HG02642 (cell line): Measurements from ENCODE around the gene MAD1L1.

Experiments used
- ATAC-seq: cut with Tn5 transposase; IDR thresholded peaks from one replicate; pipeline ENCODE4 v1.9.1; 2021; ENCODE audit warnings: mild to moderate bottlenecking; ENCODE audit not compliant: unreplicated experiment, poor library complexity

The MAD1L1 gene

DNA sequence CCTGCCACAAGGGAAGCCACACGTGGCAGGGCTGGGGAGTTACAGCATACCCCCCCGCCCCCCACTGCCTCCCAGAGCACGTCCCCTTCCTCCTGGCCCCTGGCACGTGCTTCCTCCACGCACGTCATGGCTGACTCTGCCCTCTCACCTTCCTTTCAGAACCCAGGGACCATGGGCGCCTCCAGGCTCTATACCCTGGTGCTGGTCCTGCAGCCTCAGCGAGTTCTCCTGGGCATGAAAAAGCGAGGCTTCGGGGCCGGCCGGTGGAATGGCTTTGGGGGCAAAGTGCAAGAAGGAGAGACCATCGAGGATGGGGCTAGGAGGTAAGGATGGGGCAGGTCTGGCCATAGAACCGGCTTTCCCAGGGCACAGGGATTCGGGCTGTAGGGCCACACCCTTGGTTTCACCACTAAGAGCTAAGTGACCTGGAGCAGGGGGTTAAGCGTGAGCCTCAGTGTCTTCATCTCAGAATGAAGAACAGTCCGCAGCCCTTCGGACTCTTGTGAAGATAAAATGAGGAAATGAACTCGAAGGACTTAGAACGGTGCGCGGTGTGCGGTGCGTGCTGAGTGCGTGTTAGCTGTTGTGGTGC is 11.8 kb upstream of the MAD1L1 start:
- no peak for ATAC-seq

DNA sequence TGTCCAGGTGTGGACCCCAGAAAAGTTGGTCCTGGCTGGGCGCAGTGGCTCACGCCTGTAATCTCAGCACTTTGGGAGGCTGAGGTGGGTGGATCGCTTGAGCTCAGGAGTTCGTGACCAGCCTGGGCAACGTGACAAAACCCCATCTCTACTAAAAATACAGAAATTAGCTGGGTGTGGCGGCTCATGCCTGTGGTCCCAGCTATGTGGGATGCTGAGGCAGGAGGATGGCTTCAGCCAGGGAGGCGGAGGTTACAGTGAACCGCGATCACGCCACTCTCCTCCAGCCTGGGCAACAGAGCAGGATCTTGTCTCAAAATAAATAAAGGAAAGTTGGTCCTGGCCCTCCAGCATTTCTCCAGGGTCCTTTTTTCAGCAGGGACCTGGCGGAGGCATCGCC is 10.7 kb upstream of the MAD1L1 start:
- ATAC-seq: no peak

DNA sequence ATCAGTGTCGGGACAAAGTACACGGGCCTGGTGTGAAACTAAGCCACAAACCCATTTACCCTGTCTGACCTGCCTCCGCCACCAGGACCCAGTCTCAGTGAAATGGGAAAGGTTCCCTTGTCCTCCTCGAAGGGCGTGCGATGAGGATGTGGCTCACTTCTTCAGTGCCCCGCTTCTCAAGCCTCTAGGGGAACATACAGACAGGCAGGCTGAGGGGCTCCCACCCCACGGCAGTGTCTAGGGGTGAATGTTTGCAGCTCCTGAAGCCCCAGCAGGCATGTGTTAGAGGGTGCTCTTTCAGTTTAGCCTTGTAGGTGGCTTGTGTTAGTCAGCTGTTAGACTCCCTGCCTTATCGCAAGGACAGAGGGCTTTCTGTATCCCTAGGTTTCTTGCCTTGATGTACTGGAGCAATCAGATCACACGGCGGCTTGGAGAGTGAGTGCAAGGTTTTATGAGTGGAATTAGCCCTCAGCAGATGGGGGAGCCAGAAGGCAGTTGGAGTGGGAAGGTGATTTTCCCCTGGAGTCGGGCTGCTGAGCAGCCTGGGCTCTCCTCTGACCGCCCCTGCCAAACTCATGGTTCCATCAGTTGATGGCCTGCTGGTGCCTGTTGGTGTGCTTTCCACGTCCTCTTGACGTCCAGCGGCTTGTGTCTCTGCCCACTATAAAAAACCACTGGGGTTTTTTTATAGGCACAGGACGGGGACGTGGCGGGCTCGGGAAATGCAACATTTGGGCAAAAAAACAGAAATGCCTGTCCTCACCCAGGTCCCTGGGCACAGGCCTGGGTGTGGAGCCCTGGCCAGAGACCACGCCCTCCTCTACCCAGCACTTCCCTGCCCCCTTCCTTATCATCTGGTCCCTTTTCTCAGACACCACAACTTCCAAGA is 10.0 kb upstream of the MAD1L1 start:
- ATAC-seq: peak; percentile 1

DNA sequence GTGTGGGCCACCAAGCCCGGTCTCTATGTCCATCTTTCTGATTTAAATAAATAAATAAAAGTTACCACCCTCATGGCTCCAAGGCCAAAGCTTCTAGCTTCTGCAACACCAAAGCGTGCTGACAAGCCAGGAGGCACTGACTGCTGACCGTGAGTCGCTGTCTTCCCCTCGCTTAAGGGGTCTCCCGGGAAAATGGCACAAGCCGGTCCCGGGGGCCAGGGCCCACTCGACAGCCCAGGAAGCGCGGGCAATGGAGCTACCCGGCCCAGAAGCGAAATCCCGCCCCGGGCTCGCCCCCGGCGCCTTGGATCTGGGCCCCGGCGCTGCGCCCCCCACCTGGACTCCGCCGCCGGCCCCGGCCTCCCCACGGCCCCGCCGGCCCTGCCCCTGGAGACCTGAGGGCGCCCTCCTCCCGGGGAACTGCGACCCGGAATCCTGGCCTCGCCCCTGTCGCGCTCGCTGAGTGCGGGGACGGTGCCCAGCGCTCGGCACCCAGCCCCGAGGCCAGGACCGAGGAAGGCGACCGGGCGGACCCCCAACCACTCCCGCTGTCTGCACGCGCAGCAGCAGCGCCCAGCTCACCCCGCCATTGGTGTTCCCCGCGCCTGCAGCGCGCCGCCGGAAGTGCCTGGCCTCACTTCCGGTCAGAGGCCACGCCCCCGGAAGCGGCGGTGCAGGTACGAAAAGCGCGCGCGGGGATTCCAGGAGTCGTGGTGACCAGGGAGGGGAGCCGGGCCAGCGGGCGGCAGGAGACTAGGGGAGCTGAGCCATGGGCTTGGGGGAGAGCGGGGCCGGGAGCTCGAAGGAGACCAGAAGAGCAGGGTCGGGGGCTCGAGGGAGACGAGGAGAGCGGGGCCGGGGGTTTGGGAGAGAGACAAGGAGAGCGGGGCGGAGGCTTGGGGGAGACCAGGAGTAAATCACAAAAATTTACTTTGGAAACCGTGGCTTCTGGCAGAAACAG is 9.1 kb upstream of the MAD1L1 start, which contains the start of the genes MRM2 and NUDT1:
Gene MRM2, minus strand, starts transcription at position 626 of the 961 bp plus-strand sequence. Its CDS starts 36 bp downstream, at position 590.
Gene NUDT1, plus strand, starts transcription at position 647 of the 961 bp plus-strand sequence. CDS start 2,349 bp downstream, outside the sequence.
- peak; percentile 70 for ATAC-seq

DNA sequence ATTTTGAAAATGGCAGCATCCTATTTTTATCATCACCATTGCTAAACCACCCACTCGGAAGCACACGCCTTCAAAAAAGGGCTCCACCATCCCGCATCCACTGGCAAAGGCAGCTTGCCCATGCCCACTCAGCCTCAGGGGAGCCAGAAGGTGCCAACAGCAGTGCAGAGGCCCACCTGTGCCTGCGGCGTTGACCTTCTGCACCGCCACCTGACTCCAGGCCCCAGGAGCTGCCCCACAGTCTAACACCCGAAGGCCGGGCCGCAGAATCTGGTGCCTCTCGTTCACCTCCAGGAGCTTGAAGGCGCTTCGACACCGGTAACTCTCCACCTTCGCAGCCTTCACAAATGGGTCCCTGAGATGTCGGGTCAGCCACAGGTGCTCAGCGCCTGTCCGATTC is 6.5 kb upstream of the MAD1L1 start:
- ATAC-seq: no peak

DNA sequence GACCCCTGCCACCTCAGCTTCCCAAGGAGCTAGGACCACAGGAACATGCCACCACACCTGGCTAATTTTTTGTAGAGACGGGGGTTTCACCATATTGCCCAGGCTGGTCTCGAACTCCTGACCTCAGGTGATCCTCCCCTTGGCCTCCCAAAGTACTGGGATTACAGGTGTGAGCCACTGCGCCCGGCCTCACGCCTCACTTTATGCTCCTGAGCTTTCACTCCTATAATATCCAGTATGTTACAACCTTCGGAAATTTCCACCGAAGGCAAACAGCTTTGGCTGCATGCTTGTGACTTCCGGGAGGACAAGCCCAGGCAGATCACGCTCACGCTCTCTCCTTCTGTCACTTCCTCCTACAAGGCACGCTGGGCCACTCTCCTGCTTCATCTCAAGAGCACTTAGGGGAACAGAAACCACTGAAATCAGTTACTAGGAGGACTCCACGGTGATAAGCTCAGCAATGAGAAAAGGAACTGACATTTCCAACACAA is 4.4 kb upstream of the MAD1L1 start:
- peak; percentile 57 for ATAC-seq

DNA sequence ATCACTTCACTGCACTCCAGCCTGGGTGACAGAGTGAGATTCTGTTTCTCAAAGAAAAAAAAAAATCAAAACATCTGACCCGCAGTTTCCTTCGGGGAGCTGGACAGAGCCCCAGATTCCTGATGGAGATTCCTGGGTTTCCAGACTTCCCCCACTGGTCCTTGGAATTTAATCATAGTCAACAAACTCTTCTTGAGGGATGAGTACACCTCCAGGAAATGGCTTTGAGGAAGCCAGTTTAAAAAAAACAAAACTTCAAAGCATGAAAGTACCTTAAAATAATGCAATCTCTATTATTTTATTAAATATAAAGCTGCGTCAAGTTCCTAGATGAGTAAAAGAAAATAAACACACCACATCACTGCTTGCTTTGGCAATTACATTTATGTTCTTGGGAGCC is 1.2 kb upstream of the MAD1L1 start:
- no peak for ATAC-seq

DNA sequence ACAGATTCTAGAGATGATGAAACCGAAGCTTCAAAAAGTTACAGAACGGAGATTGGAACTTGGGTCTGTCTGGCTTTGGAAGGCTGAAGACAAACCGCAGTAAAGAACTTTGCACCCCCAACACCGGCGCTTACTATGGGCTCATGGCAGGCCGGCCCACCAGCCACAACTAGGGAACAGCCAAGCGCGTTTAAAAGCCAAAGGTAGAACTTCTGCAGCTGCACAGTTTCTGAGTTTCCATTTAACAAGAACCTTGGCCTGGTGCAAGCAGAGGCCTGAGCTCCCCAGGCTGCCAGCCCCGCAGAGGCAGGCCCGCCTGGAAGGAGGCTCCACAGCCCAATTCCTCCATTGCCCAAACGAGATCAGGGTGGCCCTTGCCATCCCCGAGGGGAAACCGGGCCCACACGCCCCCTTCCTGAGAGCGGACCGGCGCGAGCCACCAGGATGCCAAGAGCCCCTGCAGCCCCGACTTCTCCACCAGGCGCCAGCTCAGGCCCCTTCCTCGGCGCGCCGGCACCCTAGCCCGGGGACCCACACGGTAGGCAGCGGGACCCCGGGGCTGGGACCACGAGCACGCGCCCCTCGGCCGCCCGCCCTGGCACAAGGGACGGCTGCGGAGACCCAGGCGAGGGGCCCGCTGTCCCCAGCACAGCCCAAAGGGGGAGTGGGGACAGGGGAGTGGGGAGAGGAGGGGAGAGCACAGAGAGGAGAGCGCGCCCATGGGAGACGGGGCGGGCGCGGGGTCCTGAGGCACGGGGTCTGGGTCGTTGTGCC is 566 bp downstream of the MAD1L1 start:
- peak; percentile 37 for ATAC-seq

DNA sequence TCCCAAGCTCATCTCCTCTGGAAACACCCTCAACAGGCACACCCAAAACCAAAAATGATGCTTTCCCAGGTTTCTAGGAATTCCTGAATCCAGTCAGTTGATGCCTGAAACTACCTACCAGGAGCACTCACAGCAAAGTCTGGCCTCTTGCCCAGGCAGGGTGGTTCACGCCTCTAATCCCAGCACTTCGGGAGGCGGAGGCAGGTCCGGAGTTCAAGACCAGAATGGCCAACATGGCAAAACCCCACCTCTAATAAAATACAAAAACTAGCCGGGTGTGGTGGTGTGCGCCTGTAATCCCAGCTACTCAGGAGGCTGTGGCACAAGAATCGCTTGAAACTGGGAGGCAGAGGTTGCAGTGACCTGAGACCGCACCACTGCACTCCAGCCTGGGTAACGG is 1.9 kb downstream of the MAD1L1 start:
- no peak for ATAC-seq

DNA sequence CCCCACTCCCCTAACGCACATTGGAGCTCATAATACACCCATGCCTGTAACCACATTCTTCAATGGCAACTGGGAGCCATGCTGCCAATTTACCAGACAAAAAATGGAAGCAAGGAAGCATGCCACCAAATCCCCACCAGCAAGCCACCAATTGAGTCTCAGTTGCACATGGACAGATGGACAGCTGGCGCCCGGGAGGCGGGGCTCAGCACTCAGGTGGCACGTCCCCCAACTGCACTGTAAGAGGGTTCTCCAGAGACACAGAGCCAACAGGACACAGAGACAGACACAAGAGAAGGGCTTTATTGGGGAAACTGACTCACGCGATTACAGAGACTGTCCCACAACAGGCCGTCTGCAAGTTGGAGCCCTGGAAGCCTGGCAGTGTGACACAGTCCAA is 2.5 kb downstream of the MAD1L1 start:
- ATAC-seq: no peak

DNA sequence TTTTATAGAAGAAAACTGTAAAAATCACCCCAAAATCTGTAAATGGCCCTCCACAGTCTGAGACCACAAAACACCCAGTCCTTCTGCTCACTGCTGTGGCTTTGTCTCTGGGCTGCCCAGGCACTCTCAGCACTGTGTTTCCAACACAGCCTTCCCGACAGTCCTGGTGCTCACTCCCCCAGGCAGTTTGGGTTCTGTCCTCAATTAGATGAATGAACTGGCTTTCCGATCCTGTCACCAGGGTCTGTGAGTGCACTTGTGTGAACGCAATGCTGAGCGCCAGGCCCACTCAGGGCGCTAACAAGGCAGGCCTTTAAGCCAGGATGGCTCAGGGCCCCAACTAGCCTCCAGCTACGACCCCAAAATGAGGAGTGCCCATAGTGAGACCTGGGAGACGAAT is 3.3 kb downstream of the MAD1L1 start:
- no peak for ATAC-seq

DNA sequence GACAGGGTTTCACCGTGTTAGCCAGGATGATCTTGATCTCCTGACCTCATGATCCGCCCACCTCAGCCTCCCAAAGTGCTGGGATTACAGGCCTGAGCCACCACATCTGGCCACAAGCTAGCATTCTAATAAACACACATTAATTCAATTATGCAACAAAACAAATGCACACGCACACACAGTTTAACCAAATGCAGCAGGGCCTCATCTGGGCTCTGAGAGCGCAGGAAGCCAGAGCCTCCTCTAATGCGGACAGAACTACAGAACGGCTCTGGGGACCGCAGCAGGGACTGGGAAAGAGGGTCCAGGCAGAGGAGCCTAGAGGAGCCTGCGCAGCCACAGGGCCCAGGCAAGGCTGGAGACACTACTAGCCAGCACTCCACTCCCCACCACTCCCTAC is 3.8 kb downstream of the MAD1L1 start:
- no peak for ATAC-seq

DNA sequence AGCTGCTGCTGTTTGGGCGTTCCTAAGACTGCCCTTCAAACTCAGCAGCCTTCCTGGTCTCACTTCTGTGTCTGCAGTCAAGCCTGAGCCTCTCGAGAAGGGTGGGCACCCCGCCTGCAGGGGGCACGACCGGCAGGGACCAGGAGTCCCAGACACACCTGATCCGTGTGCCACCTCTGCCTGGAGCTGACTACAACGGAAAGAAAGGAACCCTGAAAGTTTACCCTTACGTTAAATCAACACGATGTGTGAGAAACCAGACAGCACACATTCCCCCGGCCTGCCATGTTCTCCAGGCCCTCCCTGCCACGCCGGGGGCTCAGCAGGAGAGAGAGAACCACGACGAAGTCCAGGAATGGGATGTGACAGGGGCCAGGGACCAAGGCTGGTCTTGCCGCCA is 5.0 kb downstream of the MAD1L1 start:
- ATAC-seq: no peak

DNA sequence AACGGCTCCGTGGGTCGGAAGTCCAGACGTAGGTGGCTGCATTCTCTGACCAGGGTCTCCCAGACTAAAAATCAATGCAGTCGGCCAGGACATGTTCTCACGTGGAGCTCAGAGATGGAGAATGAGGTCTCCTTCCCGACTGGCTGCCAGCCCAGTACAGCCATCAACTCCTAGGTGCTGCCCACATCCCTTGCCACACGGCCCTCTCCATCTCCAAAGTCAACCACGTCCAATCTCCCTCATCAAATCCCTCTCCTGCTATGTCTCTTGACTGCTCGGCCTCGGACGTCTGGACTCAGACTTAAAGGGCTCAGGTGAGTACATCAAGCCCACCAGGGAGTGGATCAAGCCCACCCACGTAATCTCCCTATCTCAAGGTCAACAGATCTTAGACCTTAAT is 6.9 kb downstream of the MAD1L1 start:
- no peak for ATAC-seq

DNA sequence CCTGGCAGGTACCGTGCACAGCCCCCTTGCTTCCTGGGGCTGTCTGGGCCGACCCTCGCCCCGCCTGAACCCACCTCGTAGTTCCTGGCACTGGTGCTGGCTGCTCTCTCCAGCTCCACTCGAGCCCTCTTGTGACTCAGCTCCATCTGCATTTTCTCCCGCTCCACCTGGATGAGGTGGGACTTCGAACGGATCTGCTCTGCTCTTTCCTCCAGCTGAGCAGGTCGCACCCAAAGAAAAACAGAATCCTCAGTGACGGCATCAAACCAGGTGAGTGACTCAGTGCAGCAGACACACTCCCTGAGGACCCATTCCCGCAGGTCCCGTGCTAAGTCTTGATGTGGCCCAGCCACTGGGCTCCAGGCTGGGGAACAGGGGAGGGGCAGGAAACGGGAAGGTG is 7.4 kb downstream of the MAD1L1 start:
- ATAC-seq: no peak

DNA sequence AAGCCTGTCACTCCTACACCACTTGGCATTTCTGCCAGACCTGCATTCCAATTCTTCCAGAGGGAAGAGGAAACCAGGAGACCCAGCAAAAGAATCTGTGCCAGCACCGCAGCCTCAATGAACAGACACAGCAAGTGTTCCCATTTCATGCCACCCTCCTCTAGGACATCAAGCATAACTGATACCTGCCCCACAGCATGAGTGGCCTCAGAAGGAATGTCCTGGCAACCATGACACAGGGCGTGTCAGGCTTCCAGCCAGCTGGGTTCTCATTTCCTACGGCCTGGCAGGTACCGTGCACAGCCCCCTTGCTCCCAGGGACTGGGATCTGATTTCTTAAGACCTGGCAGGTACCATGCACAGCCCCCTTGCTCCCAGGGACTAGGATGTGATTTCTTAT is 7.8 kb downstream of the MAD1L1 start:
- no peak for ATAC-seq

DNA sequence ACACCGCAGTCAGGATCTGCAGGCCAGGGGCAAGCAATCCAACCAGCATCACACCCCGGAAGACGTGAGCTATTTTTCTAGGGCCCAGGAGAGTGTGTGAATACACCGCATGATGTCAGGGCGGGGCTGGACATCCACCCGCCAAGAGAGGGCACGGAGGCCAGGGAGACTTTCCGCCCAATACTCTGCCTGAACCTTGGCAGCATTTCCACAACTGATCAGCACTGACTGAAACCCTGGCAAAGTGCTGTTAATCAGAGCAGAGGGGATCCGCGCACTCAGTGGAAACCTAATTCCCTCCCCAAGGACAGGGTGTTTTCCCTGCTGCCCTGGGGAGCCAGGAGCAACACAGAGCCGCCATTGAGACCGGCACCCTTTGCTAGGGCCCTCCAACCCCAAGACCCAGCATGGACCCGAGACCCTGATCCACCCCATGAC is 8.2 kb downstream of the MAD1L1 start:
- no peak for ATAC-seq

DNA sequence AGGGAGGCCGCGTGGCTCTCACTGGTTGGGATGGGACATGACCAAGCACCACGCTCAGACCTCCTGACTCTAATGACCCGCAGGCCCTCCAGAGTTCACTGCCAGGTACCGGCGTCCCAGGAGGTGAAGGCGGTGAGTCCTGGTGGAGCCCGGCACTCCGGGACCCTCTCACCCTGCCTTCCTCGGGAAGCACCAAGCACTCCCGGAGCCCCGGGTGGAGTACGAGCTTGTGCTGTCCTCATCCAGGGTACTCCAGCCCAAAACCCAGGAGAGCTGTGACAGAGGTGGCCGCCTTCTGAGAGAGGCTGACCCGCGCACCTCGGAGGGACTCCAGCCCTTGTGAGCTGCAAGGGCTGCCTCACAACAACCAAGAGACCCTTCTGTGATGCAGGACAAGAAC is 9.4 kb downstream of the MAD1L1 start:
- ATAC-seq: no peak

DNA sequence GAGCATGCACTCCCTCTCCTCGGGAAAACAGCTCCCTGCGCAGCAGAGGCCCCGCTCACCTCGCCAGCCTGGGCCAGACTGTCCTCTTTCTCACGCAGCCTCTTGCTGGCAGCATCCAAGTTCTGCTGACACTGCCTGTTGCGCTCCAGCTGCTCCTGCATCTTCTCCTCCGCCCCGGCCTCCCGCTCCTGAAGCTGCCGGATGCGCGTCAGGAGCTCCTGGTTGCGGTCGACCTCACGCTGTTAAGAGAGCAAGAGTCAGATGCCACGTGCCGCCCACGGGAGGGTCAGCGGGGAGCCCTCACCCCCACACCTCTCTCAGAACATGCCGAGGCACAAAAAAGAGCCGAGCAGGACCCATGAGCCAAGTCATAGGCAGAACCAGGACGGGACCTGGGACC is 10.2 kb downstream of the MAD1L1 start:
- ATAC-seq: no peak

DNA sequence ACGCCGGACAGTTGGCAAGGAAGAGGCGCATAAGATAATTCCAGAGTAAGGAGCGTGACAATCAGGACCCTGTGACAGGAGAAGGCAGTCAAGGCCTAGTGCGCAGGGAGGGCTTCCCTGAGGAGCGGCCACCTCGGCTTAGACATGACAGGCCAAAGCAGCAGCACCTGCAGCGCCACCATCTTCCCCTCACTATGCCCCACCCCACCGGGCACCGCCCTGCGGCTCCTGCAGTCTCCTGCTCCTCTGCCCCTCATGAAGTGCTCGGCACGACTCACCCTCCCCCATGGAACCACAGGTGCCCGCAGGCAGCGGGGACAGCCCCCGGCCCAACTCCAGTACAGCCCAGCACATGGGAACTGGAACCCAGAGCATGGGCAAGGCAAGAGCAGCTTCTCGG is 11.8 kb downstream of the MAD1L1 start:
- no peak for ATAC-seq
